ENCODE data around the gene TMED1. TPM values are rescaled to one million over a fixed set of nuclear protein-coding genes. Genes with fewer than 3 reads are reported as not detected.

The TMED1 gene
- total and polyA plus RNA-seq, 9 of the 15 experiments (the other 6 are each of a cell fraction or from before 2014, with no cell fraction given) = 0.86 to 30.2 (median 23.5) TPM

DNA sequence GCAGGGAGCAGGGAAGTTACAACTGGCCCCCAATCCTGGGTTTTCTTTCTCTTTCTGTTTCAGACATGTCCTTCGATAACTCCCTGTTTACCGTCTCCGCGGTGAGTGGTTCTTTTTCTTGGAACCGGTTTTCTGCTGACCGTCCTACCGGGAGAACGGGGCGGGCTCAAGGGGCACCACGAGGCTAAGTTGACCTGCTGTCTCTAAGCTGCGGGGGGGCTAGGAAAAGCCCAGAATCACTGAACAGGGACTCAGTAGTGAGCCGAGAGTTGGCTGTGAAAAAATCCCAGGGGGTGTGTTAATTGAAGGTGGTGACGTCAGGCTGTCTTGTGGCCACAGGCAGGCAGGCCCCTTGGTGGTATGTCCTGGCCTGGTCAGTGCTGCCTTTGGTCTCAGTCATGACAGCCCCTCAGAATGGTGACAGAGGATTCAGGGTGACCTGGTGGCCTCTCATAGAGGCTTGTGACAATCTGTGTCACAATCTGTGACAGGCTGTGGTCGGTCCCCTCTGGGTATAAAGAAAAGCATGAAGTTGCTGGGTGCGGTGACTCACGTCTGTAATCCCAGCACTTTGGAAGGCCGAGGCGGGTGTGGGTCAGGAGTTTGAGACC lies 27.2 kb upstream of the TMED1 start (continued):
- TF ChIP-seq SREBF2 (CRISPR knock-in tag; IDR thresholded peaks at IDR 0.05) = no peak
- TF ChIP-seq, protein P1, sequence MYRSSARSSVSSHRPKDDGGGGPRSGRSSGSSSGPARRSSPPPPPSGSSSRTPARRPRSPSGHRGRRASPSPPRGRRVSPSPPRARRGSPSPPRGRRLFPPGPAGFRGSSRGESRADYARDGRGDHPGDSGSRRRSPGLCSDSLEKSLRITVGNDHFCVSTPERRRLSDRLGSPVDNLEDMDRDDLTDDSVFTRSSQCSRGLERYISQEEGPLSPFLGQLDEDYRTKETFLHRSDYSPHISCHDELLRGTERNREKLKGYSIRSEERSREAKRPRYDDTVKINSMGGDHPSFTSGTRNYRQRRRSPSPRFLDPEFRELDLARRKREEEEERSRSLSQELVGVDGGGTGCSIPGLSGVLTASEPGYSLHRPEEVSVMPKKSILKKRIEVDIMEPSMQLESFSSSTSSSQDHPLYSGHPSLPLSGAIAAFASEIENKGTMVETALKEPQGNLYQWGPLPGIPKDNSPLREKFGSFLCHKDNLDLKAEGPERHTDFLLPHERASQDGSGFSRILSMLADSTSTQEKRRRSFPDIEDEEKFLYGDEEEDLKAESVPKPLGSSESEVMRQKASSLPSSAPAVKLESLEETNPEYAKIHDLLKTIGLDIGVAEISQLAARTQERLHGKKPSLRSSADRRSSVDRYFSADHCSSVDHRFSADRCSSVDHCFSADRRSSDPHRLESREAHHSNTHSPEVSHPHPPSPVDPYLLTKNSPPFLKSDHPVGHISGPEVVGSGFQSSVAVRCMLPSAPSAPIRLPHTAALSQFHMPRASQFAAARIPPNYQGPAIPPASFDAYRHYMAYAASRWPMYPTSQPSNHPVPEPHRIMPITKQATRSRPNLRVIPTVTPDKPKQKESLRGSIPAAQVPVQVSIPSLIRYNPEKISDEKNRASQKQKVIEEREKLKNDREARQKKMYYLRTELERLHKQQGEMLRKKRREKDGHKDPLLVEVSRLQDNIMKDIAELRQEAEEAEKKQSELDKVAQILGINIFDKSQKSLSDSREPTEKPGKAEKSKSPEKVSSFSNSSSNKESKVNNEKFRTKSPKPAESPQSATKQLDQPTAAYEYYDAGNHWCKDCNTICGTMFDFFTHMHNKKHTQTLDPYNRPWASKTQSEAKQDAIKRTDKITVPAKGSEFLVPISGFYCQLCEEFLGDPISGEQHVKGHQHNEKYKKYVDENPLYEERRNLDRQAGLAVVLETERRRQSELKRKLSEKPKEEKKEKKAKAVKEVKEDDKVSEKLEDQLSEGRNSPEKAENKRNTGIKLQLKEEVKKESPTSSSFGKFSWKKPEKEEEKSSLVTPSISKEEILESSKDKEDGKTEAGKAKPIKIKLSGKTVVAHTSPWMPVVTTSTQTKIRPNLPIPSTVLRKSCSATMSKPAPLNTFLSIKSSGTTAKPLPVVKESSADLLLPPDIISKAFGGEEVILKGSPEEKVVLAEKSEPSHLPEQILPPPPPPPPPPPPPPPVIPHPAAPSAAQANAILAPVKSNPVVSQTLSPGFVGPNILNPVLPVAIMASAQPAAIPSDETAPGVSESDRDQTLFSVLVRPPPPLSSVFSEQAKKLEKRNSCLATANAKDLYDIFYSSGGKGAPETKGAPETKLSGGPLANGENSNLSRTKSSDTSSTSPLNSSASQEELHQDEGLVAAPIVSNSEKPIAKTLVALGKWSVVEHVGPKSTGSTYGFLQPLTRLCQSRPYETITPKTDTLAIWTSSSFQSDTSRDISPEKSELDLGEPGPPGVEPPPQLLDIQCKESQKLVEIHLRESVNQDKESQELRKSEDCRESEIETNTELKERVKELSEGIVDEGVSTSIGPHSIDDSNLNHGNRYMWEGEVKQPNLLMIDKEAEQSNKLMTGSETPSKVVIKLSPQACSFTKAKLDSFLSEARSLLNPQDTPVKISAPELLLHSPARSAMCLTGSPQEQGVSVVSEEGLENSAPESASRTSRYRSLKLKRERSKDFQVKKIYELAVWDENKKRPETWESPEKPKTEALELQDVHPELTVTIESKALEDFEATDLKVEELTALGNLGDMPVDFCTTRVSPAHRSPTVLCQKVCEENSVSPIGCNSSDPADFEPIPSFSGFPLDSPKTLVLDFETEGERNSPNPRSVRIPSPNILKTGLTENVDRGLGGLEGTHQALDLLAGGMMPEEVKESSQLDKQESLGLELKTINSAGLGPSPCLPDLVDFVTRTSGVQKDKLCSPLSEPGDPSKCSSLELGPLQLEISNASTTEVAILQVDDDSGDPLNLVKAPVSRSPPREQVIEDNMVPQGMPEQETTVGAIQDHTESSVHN (IDR thresholded peaks at IDR 0.05; ENCODE audit: borderline replicate concordance in 1 of 2, low read depth in 1 of 2) = 0 out of 4 replicates have a peak, but pooled peaks of 1 of the 2 experiments have one; percentile 5
- TF ChIP-seq, protein P2, sequence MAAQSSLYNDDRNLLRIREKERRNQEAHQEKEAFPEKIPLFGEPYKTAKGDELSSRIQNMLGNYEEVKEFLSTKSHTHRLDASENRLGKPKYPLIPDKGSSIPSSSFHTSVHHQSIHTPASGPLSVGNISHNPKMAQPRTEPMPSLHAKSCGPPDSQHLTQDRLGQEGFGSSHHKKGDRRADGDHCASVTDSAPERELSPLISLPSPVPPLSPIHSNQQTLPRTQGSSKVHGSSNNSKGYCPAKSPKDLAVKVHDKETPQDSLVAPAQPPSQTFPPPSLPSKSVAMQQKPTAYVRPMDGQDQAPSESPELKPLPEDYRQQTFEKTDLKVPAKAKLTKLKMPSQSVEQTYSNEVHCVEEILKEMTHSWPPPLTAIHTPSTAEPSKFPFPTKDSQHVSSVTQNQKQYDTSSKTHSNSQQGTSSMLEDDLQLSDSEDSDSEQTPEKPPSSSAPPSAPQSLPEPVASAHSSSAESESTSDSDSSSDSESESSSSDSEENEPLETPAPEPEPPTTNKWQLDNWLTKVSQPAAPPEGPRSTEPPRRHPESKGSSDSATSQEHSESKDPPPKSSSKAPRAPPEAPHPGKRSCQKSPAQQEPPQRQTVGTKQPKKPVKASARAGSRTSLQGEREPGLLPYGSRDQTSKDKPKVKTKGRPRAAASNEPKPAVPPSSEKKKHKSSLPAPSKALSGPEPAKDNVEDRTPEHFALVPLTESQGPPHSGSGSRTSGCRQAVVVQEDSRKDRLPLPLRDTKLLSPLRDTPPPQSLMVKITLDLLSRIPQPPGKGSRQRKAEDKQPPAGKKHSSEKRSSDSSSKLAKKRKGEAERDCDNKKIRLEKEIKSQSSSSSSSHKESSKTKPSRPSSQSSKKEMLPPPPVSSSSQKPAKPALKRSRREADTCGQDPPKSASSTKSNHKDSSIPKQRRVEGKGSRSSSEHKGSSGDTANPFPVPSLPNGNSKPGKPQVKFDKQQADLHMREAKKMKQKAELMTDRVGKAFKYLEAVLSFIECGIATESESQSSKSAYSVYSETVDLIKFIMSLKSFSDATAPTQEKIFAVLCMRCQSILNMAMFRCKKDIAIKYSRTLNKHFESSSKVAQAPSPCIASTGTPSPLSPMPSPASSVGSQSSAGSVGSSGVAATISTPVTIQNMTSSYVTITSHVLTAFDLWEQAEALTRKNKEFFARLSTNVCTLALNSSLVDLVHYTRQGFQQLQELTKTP (IDR thresholded peaks at IDR 0.05; ENCODE audit: low read depth in 1 of 2, partially characterized antibody in 2 of 2) = peak in 1 of 2 experiments; percentile 11
- no peak for TF ChIP-seq HMGN3 (IDR thresholded peaks at IDR 0.05; ENCODE audit: borderline replicate concordance, extremely low read depth, insufficient read length, low read depth, low read length)
- peak; percentile 33; the same call in 1 of the 2 replicates for TF ChIP-seq ZFX (CRISPR knock-in tag; IDR thresholded peaks at IDR 0.05)
- no peak for TF ChIP-seq MECOM (CRISPR knock-in tag; IDR thresholded peaks at IDR 0.05)
- TF ChIP-seq ARID1B (IDR thresholded peaks at IDR 0.05) = peak; percentile 38; the same call in 1 of the 2 replicates
- TF ChIP-seq, protein P3, sequence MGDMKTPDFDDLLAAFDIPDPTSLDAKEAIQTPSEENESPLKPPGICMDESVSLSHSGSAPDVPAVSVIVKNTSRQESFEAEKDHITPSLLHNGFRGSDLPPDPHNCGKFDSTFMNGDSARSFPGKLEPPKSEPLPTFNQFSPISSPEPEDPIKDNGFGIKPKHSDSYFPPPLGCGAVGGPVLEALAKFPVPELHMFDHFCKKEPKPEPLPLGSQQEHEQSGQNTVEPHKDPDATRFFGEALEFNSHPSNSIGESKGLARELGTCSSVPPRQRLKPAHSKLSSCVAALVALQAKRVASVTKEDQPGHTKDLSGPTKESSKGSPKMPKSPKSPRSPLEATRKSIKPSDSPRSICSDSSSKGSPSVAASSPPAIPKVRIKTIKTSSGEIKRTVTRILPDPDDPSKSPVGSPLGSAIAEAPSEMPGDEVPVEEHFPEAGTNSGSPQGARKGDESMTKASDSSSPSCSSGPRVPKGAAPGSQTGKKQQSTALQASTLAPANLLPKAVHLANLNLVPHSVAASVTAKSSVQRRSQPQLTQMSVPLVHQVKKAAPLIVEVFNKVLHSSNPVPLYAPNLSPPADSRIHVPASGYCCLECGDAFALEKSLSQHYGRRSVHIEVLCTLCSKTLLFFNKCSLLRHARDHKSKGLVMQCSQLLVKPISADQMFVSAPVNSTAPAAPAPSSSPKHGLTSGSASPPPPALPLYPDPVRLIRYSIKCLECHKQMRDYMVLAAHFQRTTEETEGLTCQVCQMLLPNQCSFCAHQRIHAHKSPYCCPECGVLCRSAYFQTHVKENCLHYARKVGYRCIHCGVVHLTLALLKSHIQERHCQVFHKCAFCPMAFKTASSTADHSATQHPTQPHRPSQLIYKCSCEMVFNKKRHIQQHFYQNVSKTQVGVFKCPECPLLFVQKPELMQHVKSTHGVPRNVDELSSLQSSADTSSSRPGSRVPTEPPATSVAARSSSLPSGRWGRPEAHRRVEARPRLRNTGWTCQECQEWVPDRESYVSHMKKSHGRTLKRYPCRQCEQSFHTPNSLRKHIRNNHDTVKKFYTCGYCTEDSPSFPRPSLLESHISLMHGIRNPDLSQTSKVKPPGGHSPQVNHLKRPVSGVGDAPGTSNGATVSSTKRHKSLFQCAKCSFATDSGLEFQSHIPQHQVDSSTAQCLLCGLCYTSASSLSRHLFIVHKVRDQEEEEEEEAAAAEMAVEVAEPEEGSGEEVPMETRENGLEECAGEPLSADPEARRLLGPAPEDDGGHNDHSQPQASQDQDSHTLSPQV (IDR thresholded peaks at IDR 0.05) = peak; percentile 78; the same call in 1 of the 2 replicates

Data from K562 (cell line).